ENCODE results near the gene COMMD2. TPM values are rescaled to one million over a fixed set of nuclear protein-coding genes. Genes with fewer than 3 reads are reported as not detected.
A peak's percentile ranks its signal among the peaks of the same experiment; 100 is the strongest.

Gene COMMD2
- total and polyA plus RNA-seq, 10 of the 15 experiments (the other 5 are each of a cell fraction or from before 2014, with no cell fraction given): 23.0 to 97.0 (median 50.9) TPM

DNA sequence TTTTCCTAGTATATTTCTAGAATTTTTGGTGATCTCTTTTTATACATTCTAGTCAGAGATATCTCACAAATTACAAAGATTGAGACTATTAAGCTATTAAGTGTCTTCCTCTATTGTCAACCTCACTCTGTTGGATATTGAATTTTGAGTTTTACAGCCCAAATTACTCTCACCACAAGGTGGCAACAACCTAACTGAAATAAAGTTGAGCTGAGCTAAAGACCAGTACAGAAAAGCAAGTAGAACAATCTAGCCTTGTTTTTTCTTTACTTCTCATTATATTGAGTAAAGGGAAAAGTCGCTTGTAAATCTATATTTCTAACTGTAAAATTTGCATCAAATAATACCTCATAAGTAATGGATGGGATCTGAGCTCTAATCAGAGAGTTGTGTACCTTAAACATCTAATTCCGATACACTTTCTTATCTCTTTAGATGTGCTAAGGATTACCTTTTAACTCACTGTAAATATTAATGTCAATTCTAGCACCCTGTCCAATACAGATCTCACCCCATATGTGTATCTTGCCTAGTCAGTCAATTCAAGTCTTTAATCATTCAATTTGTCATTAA lies 13.6 kb upstream of the COMMD2 start (continued):
- no peak for TF ChIP-seq SIX5 (IDR thresholded peaks at IDR 0.05; ENCODE audit: low read depth, low read length, severe bottlenecking)
- no peak for TF ChIP-seq MYC (IDR thresholded peaks at IDR 0.05; ENCODE audit: insufficient read depth, insufficient read length, insufficient replicate concordance, low read length, severe bottlenecking)
- TF ChIP-seq, protein P1, sequence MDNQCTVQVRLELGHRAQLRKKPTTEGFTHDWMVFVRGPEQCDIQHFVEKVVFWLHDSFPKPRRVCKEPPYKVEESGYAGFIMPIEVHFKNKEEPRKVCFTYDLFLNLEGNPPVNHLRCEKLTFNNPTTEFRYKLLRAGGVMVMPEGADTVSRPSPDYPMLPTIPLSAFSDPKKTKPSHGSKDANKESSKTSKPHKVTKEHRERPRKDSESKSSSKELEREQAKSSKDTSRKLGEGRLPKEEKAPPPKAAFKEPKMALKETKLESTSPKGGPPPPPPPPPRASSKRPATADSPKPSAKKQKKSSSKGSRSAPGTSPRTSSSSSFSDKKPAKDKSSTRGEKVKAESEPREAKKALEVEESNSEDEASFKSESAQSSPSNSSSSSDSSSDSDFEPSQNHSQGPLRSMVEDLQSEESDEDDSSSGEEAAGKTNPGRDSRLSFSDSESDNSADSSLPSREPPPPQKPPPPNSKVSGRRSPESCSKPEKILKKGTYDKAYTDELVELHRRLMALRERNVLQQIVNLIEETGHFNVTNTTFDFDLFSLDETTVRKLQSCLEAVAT (IDR thresholded peaks at IDR 0.05): no peak
- TF ChIP-seq PML (IDR thresholded peaks at IDR 0.05; ENCODE audit: low read length): no peak
- no peak for TF ChIP-seq IKZF1 (conservative IDR thresholded peaks at IDR 0.05)
- peak; percentile 39 to 52 (median 47); a peak in 5 of 6 replicates for TF ChIP-seq CTCF (IDR thresholded peaks at IDR 0.05 in 2 of 3, conservative IDR thresholded peaks at IDR 0.05 in 1 of 3; ENCODE audit: control insufficient read depth in 2 of 3, extremely low read depth in 1 of 3, insufficient read depth in 1 of 3, low read depth in 3 of 3, low read length in 3 of 3)
- no peak for TF ChIP-seq HDGF (IDR thresholded peaks at IDR 0.05)
- no peak for TF ChIP-seq BMI1 (IDR thresholded peaks at IDR 0.05; ENCODE audit: borderline replicate concordance)
- no peak for TF ChIP-seq NFXL1 (IDR thresholded peaks at IDR 0.05; ENCODE audit: borderline replicate concordance)
- TF ChIP-seq SMC3 (IDR thresholded peaks at IDR 0.05; ENCODE audit: borderline replicate concordance, low read length): peak; percentile 54; the same call in 1 of the 2 replicates
- no peak for TF ChIP-seq MTA3 (IDR thresholded peaks at IDR 0.05; ENCODE audit: borderline replicate concordance, low read length)
- TF ChIP-seq, protein P2, sequence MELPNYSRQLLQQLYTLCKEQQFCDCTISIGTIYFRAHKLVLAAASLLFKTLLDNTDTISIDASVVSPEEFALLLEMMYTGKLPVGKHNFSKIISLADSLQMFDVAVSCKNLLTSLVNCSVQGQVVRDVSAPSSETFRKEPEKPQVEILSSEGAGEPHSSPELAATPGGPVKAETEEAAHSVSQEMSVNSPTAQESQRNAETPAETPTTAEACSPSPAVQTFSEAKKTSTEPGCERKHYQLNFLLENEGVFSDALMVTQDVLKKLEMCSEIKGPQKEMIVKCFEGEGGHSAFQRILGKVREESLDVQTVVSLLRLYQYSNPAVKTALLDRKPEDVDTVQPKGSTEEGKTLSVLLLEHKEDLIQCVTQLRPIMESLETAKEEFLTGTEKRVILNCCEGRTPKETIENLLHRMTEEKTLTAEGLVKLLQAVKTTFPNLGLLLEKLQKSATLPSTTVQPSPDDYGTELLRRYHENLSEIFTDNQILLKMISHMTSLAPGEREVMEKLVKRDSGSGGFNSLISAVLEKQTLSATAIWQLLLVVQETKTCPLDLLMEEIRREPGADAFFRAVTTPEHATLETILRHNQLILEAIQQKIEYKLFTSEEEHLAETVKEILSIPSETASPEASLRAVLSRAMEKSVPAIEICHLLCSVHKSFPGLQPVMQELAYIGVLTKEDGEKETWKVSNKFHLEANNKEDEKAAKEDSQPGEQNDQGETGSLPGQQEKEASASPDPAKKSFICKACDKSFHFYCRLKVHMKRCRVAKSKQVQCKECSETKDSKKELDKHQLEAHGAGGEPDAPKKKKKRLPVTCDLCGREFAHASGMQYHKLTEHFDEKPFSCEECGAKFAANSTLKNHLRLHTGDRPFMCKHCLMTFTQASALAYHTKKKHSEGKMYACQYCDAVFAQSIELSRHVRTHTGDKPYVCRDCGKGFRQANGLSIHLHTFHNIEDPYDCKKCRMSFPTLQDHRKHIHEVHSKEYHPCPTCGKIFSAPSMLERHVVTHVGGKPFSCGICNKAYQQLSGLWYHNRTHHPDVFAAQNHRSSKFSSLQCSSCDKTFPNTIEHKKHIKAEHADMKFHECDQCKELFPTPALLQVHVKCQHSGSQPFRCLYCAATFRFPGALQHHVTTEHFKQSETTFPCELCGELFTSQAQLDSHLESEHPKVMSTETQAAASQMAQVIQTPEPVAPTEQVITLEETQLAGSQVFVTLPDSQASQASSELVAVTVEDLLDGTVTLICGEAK (IDR thresholded peaks at IDR 0.05; ENCODE audit: borderline replicate concordance): no peak
- TF ChIP-seq RAD21 (IDR thresholded peaks at IDR 0.05; ENCODE audit: insufficient read depth, low read depth, low read length): peak; percentile 40; the same call in 1 of the 2 replicates
- TF ChIP-seq, protein P3, sequence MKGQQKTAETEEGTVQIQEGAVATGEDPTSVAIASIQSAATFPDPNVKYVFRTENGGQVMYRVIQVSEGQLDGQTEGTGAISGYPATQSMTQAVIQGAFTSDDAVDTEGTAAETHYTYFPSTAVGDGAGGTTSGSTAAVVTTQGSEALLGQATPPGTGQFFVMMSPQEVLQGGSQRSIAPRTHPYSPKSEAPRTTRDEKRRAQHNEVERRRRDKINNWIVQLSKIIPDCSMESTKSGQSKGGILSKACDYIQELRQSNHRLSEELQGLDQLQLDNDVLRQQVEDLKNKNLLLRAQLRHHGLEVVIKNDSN (IDR thresholded peaks at IDR 0.05; ENCODE audit: borderline replicate concordance, extremely low read length, insufficient read depth, low read depth, low read length): no peak
- TF ChIP-seq CREM (IDR thresholded peaks at IDR 0.05; ENCODE audit: low read depth): no peak
- no peak for TF ChIP-seq POLR2AphosphoS5 (IDR thresholded peaks at IDR 0.05; ENCODE audit: low read length)
- TF ChIP-seq, protein P4, sequence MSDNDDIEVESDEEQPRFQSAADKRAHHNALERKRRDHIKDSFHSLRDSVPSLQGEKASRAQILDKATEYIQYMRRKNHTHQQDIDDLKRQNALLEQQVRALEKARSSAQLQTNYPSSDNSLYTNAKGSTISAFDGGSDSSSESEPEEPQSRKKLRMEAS (IDR thresholded peaks at IDR 0.05; ENCODE audit: low read depth, low read length): no peak
- TF ChIP-seq SMARCA5 (IDR thresholded peaks at IDR 0.05): no peak
- TF ChIP-seq RAD51 (IDR thresholded peaks at IDR 0.05): no peak
- no peak for TF ChIP-seq POLR2AphosphoS2 (IDR thresholded peaks at IDR 0.05; ENCODE audit: low read depth, low read length)
- TF ChIP-seq TAF1 (IDR thresholded peaks at IDR 0.05; ENCODE audit: borderline replicate concordance, low read depth, low read length): no peak
